ENCODE data around the gene LNPEP. TPM values are rescaled to one million over a fixed set of nuclear protein-coding genes. Genes with fewer than 3 reads are reported as not detected.

The LNPEP gene
- total RNA-seq, 6 experiments from 2014 or later, result 7.5 to 11.2 (median 9.9) TPM

DNA sequence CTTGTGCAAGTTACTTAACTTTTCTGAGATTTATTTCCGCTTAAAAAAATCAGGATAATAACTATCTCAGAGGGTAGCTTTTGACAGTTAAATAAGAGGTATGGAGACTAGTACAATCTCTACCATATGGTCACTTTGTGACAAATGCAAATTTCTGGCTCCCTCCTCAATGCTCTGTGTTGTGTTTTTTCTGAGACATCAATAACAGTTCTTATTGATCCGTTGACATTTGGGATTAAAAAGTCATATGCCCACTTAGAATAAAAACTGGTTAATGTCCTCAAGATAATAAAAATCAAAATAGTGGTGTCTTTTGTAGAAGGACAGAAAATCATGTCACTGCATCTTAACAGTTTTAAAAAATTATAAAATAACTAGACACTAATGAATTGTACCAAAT, 24.7 kb upstream of the LNPEP start:
- DNase-seq, result no peak
- WGBS (ENCODE audit: insufficient coverage, low coverage, low lambda C conversion rate, missing lambda C conversion rate), result 92% methylated on average over 2 of the region's 2 CpGs
- Histone ChIP-seq H3K4me3 (no peak overlapping the region), H3K4me1 (peaks cover 0 to 15% (median 0%) of the 10 kb centered on the region in 4 donors), H3K27me3 (no peaks in the 10 kb centered on the region), H3K36me3 (no peaks in the 10 kb centered on the region), H3K27ac (no peak overlapping the region), H3K9me3 (no peaks in the 10 kb centered on the region)
- no peak for TF ChIP-seq POLR2A (IDR thresholded peaks at IDR 0.05)
- TF ChIP-seq, protein P1, sequence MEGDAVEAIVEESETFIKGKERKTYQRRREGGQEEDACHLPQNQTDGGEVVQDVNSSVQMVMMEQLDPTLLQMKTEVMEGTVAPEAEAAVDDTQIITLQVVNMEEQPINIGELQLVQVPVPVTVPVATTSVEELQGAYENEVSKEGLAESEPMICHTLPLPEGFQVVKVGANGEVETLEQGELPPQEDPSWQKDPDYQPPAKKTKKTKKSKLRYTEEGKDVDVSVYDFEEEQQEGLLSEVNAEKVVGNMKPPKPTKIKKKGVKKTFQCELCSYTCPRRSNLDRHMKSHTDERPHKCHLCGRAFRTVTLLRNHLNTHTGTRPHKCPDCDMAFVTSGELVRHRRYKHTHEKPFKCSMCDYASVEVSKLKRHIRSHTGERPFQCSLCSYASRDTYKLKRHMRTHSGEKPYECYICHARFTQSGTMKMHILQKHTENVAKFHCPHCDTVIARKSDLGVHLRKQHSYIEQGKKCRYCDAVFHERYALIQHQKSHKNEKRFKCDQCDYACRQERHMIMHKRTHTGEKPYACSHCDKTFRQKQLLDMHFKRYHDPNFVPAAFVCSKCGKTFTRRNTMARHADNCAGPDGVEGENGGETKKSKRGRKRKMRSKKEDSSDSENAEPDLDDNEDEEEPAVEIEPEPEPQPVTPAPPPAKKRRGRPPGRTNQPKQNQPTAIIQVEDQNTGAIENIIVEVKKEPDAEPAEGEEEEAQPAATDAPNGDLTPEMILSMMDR (IDR thresholded peaks at IDR 0.05), result no peak
- intact Hi-C loops (cut with DNase I), result no loop called here
- no peak for ATAC-seq

- peak; percentile 28 to 86 (median 68) for ATAC-seq
- H3K4me1 ChIP-seq, result peaks cover 0 to 15% (median 0%) of the 10 kb centered on the region in 4 donors
- peak in 1 of 3 donors; percentile 70 for DNase-seq
- intact Hi-C loops (cut with DNase I), result no loop called here
- H3K4me3 ChIP-seq, result no peak overlapping the region
- 37% methylated on average over 2 of the region's 2 CpGs for WGBS (ENCODE audit: insufficient coverage, low coverage, low lambda C conversion rate, missing lambda C conversion rate)
- H3K36me3 ChIP-seq, result no peaks in the 10 kb centered on the region
- no peaks in the 10 kb centered on the region for H3K27me3 ChIP-seq
- no peak for TF ChIP-seq POLR2A (IDR thresholded peaks at IDR 0.05)
- TF ChIP-seq, protein P1 (IDR thresholded peaks at IDR 0.05), result no peak
- no peaks in the 10 kb centered on the region for H3K9me3 ChIP-seq
- H3K27ac ChIP-seq, result peak overlapping the region in 1 of 3 donors; percentile 35
Measured at GRCh38 chr5:96913233-96913632, 22.6 kb upstream of the LNPEP start.

- no peaks in the 10 kb centered on the region for H3K27me3 ChIP-seq
- TF ChIP-seq POLR2A (IDR thresholded peaks at IDR 0.05), result no peak
- TF ChIP-seq, protein P1 (IDR thresholded peaks at IDR 0.05), result no peak
- 71% methylated on average over 4 of the region's 4 CpGs for WGBS (ENCODE audit: insufficient coverage, low coverage, low lambda C conversion rate, missing lambda C conversion rate)
Measured at GRCh38 chr5:96919754-96920197, 16.1 kb upstream of the LNPEP start.

GRCh38 chr5:96920744-96921355, 15.0 kb upstream of the LNPEP start:
- intact Hi-C loops (cut with DNase I), result no loop called here
- DNase-seq (no peak), ATAC-seq (no peak)
- TF ChIP-seq, protein P1 (IDR thresholded peaks at IDR 0.05), result no peak
- TF ChIP-seq POLR2A (IDR thresholded peaks at IDR 0.05), result no peak
- H3K27ac ChIP-seq, result no peak overlapping the region
- no peaks in the 10 kb centered on the region for H3K36me3 ChIP-seq
- no peaks in the 10 kb centered on the region for H3K4me1 ChIP-seq
- 81% methylated on average over 3 of the region's 3 CpGs for WGBS (ENCODE audit: insufficient coverage, low coverage, low lambda C conversion rate, missing lambda C conversion rate)
- H3K27me3 ChIP-seq, result no peaks in the 10 kb centered on the region
- H3K9me3 ChIP-seq, result no peaks in the 10 kb centered on the region
- H3K4me3 ChIP-seq, result no peak overlapping the region

More at GRCh38 chr5:96919754-96920197, 16.1 kb upstream of the LNPEP start:
- H3K36me3 ChIP-seq, result no peaks in the 10 kb centered on the region
- ATAC-seq, result no peak
- no peak overlapping the region for H3K27ac ChIP-seq
- DNase-seq, result no peak
- intact Hi-C loops (cut with DNase I), result no loop called here
- no peak overlapping the region for H3K4me3 ChIP-seq
- H3K4me1 ChIP-seq, result no peaks in the 10 kb centered on the region
- no peaks in the 10 kb centered on the region for H3K9me3 ChIP-seq
